SJSA1 (cell line): ENCODE measurements around the gene ZNF316. TPM values are rescaled to one million over a fixed set of nuclear protein-coding genes. Genes with fewer than 3 reads are reported as not detected.
"Not testable (repeated sequence)": the region's sequence is repeated elsewhere in the genome, so short reads cannot be mapped to it uniquely, and the experiment has no call there.

ENCODE experiments used
- DNase-seq, 2 experiments: peaks; one replicate each; pipeline ENCODE4 v3.0.0-alpha.2; 2015 to 2020; ENCODE audit warnings: low spot score in 2 of 2, low read depth in 1 of 2
- H3K27ac ChIP-seq: fragments of 250-450 bp; sonication (Bioruptor Pico); 2 replicates; pipeline ENCODE4 v1.5.1; 2020; ENCODE audit warnings: mild to moderate bottlenecking, moderate library complexity
- H3K27me3 ChIP-seq: fragments of 250-450 bp; sonication (Bioruptor Pico); replicated peaks from 2 replicates; pipeline ENCODE4 v1.5.1; 2020; ENCODE audit warnings: mild to moderate bottlenecking, moderate library complexity
- H3K36me3 ChIP-seq: fragments of 250-450 bp; sonication (Bioruptor Pico); 2 replicates; pipeline ENCODE4 v1.5.1; 2020; ENCODE audit warnings: mild to moderate bottlenecking
- H3K4me1 ChIP-seq: fragments of 250-450 bp; sonication (Bioruptor Pico); replicated peaks from 2 replicates; pipeline ENCODE4 v1.6.1; 2021; ENCODE audit warnings: mild to moderate bottlenecking
- H3K4me3 ChIP-seq: fragments of 250-450 bp; sonication (Bioruptor Pico); 2 replicates; pipeline ENCODE4 v1.5.1; 2020; ENCODE audit warnings: mild to moderate bottlenecking
- H3K9me3 ChIP-seq: fragments of 250-450 bp; sonication (Bioruptor Pico); replicated peaks from 2 replicates; pipeline ENCODE4 v1.5.1; 2020; ENCODE audit warnings: mild to moderate bottlenecking
- total RNA-seq: library from RNA; depleted of rRNA; stranded (reverse); fragments of >200 nt; shearing (Covaris generic); gene quantifications from 2 replicates; pipeline ENCODE4 v1.2.3, GENCODE V29; 2014

The ZNF316 gene
- total RNA-seq, 1 experiment from 2014 or later: 11.6 TPM

- Histone ChIP-seq H3K36me3 (peaks cover 58% of the 10 kb centered on the region), H3K4me3 (no peak overlapping the region), H3K9me3 (peaks cover 12% of the 10 kb centered on the region), H3K27me3 (no peaks in the 10 kb centered on the region), H3K27ac (no peak overlapping the region), H3K4me1 (no peaks in the 10 kb centered on the region)
- DNase-seq: no peak
Observed at GRCh38 chr7:6654113-6654841, 17.2 kb downstream of the ZNF316 start.

GRCh38 chr7:6654842-6655610, 17.9 kb downstream of the ZNF316 start:
- Histone ChIP-seq H3K36me3 (peaks cover 51% of the 10 kb centered on the region), H3K9me3 (peaks cover 12% of the 10 kb centered on the region), H3K4me1 (no peaks in the 10 kb centered on the region), H3K27me3 (no peaks in the 10 kb centered on the region), H3K27ac (no peak overlapping the region), H3K4me3 (no peak overlapping the region)
- DNase-seq: no peak

GRCh38 chr7:6655636-6656385, 18.7 kb downstream of the ZNF316 start:
- peaks cover 43% of the 10 kb centered on the region for H3K36me3 ChIP-seq
- H3K4me3 ChIP-seq: no peak overlapping the region
- DNase-seq: no peak
- no peaks in the 10 kb centered on the region for H3K4me1 ChIP-seq
- H3K27ac ChIP-seq: no peak overlapping the region
- H3K27me3 ChIP-seq: no peaks in the 10 kb centered on the region
- H3K9me3 ChIP-seq: peaks cover 12% of the 10 kb centered on the region

GRCh38 chr7:6656413-6656812, 19.3 kb downstream of the ZNF316 start:
- Histone ChIP-seq H3K9me3 (peaks cover 12% of the 10 kb centered on the region), H3K4me1 (no peaks in the 10 kb centered on the region), H3K4me3 (no peak overlapping the region), H3K36me3 (peaks cover 38% of the 10 kb centered on the region), H3K27me3 (no peaks in the 10 kb centered on the region), H3K27ac (no peak overlapping the region)
- DNase-seq: no peak

GRCh38 chr7:6658618-6659345, 21.7 kb downstream of the ZNF316 start:
- Histone ChIP-seq H3K27ac (no peak overlapping the region), H3K27me3 (no peaks in the 10 kb centered on the region), H3K4me3 (no peak overlapping the region), H3K36me3 (peaks cover 17% of the 10 kb centered on the region), H3K4me1 (no peaks in the 10 kb centered on the region), H3K9me3 (peaks cover 3% of the 10 kb centered on the region)
- DNase-seq: no peak

- not testable (repeated sequence) for H3K36me3 ChIP-seq, H3K4me3 ChIP-seq, H3K27ac ChIP-seq, H3K27me3 ChIP-seq, H3K4me1 ChIP-seq, DNase-seq
- peaks cover 24% of the 10 kb centered on the region for H3K9me3 ChIP-seq
Observed at GRCh38 chr7:6670851-6671250, 33.7 kb downstream of the ZNF316 start.

- no peaks in the 10 kb centered on the region for H3K4me1 ChIP-seq
- peaks cover 35% of the 10 kb centered on the region for H3K9me3 ChIP-seq
- no peaks in the 10 kb centered on the region for H3K27me3 ChIP-seq
- H3K36me3 ChIP-seq: no peaks in the 10 kb centered on the region
- DNase-seq: no peak
- no peak overlapping the region for H3K27ac ChIP-seq
- H3K4me3 ChIP-seq: no peak overlapping the region
Observed at GRCh38 chr7:6675807-6676405, 38.8 kb downstream of the ZNF316 start.

- H3K4me3 ChIP-seq: no peak overlapping the region
- no peak for DNase-seq
- no peaks in the 10 kb centered on the region; the same call in 1 of the 2 replicates for H3K36me3 ChIP-seq
- no peaks in the 10 kb centered on the region for H3K4me1 ChIP-seq
- no peak overlapping the region for H3K27ac ChIP-seq
- H3K27me3 ChIP-seq: no peaks in the 10 kb centered on the region
- H3K9me3 ChIP-seq: peaks cover 35% of the 10 kb centered on the region
Observed at GRCh38 chr7:6680146-6680545, 43.0 kb downstream of the ZNF316 start.

- DNase-seq: peak in 1 of 2 experiments; percentile 19
- H3K27me3 ChIP-seq: no peaks in the 10 kb centered on the region
- H3K36me3 ChIP-seq: peaks cover 100% of the 10 kb centered on the region
- no peak overlapping the region for H3K4me3 ChIP-seq
- no peak overlapping the region for H3K27ac ChIP-seq
- peaks cover 66% of the 10 kb centered on the region for H3K9me3 ChIP-seq
- H3K4me1 ChIP-seq: no peaks in the 10 kb centered on the region; the same call in 1 of the 2 replicates
Observed at GRCh38 chr7:6691103-6691502, 54.0 kb downstream of the ZNF316 start.

- Histone ChIP-seq H3K27me3 (no peaks in the 10 kb centered on the region), H3K27ac (no peak overlapping the region), H3K36me3 (peaks cover 100% of the 10 kb centered on the region), H3K4me1 (no peaks in the 10 kb centered on the region; the same call in 1 of the 2 replicates), H3K9me3 (peaks cover 67% of the 10 kb centered on the region), H3K4me3 (no peak overlapping the region)
- DNase-seq: peak in 1 of 2 experiments; percentile 39
Observed at GRCh38 chr7:6691609-6692106, 54.5 kb downstream of the ZNF316 start.

GRCh38 chr7:6700793-6701192, 63.7 kb downstream of the ZNF316 start:
- H3K4me1 ChIP-seq: peaks cover 1% of the 10 kb centered on the region; the same call in 1 of the 2 replicates
- no peak overlapping the region for H3K27ac ChIP-seq
- peaks cover 33% of the 10 kb centered on the region for H3K9me3 ChIP-seq
- no peak overlapping the region for H3K4me3 ChIP-seq
- no peak for DNase-seq
- no peaks in the 10 kb centered on the region for H3K27me3 ChIP-seq
- H3K36me3 ChIP-seq: peaks cover 88% of the 10 kb centered on the region

- H3K27me3 ChIP-seq: no peaks in the 10 kb centered on the region
- H3K9me3 ChIP-seq: peaks cover 34% of the 10 kb centered on the region
- peaks cover 87% of the 10 kb centered on the region for H3K36me3 ChIP-seq
- peaks cover 4% of the 10 kb centered on the region; the same call in 1 of the 2 replicates for H3K4me1 ChIP-seq
- no peak for DNase-seq
- H3K4me3 ChIP-seq: no peak overlapping the region
- H3K27ac ChIP-seq: no peak overlapping the region
Observed at GRCh38 chr7:6701860-6702259, 64.7 kb downstream of the ZNF316 start.
